H9 (cell line): Measurements from ENCODE around the gene CKLF. TPM values are rescaled to one million over a fixed set of nuclear protein-coding genes. Genes with fewer than 3 reads are reported as not detected.

Experiments
- DNase-seq: peaks from one replicate; pipeline ENCODE4 v3.0.0-alpha.2; 2017
- H2AFZ ChIP-seq: one replicate; pipeline ENCODE4 v1.6.1; 2013; ENCODE audit warnings: mild to moderate bottlenecking, low read length, control low read depth, moderate library complexity
- H2AK5ac ChIP-seq: 2 replicates; pipeline ENCODE4 v1.6.1; 2013; ENCODE audit warnings: low read length, control low read depth, mixed read lengths; ENCODE audit not compliant: insufficient read length
- H2BK120ac ChIP-seq: one replicate; pipeline ENCODE4 v1.6.1; 2013; ENCODE audit warnings: low read depth, mild to moderate bottlenecking, low read length, control low read depth, inconsistent platforms; ENCODE audit not compliant: poor library complexity, severe bottlenecking
- H2BK12ac ChIP-seq: 2 replicates; pipeline ENCODE4 v1.6.1; 2013; ENCODE audit warnings: low read length, control low read depth, mixed read lengths, low read depth; ENCODE audit not compliant: insufficient read length
- H2BK15ac ChIP-seq: 2 replicates; pipeline ENCODE4 v1.6.1; 2013; ENCODE audit warnings: low read depth, low read length, control low read depth
- H2BK20ac ChIP-seq: one replicate; pipeline ENCODE4 v1.6.1; 2013; ENCODE audit warnings: low read depth, mild to moderate bottlenecking, low read length, control low read depth, inconsistent platforms; ENCODE audit not compliant: poor library complexity, severe bottlenecking
- H2BK5ac ChIP-seq: 2 replicates; pipeline ENCODE4 v1.6.1; 2013; ENCODE audit warnings: low read length, control low read depth, mixed read lengths; ENCODE audit not compliant: insufficient read length
- H3K14ac ChIP-seq: 2 replicates; pipeline ENCODE4 v1.6.1; 2013; ENCODE audit warnings: low read length, control low read depth; ENCODE audit not compliant: insufficient read depth
- H3K18ac ChIP-seq: 2 replicates; pipeline ENCODE4 v1.6.1; 2013; ENCODE audit warnings: low read depth, mild to moderate bottlenecking, mixed read lengths, low read length, control low read depth; ENCODE audit not compliant: insufficient read length
- H3K23ac ChIP-seq: 2 replicates; pipeline ENCODE4 v1.6.1; 2013; ENCODE audit warnings: low read length, control low read depth, mixed read lengths, low read depth; ENCODE audit not compliant: insufficient read length
- H3K23me2 ChIP-seq: 2 replicates; pipeline ENCODE4 v1.6.1; 2013; ENCODE audit warnings: low read depth, mild to moderate bottlenecking, mixed read lengths, low read length, control low read depth; ENCODE audit not compliant: insufficient read length, poor library complexity, severe bottlenecking
- H3K27ac ChIP-seq: 2 replicates; pipeline ENCODE4 v1.5.1; 2013; ENCODE audit warnings: low read length, control low read depth, mixed read lengths, low read depth; ENCODE audit not compliant: insufficient read length
- H3K27me3 ChIP-seq: 2 replicates; pipeline ENCODE4 v1.6.1; 2013; ENCODE audit warnings: low read length, control low read depth, inconsistent platforms; ENCODE audit not compliant: insufficient read depth
- H3K4ac ChIP-seq: 2 replicates; pipeline ENCODE4 v1.6.1; 2013; ENCODE audit warnings: low read depth, mild to moderate bottlenecking, control low read depth, inconsistent platforms, low read length, moderate library complexity
- H3K4me1 ChIP-seq: 2 replicates; pipeline ENCODE4 v1.6.1; 2013; ENCODE audit warnings: low read length, control low read depth, inconsistent platforms; ENCODE audit not compliant: insufficient read depth
- H3K4me2 ChIP-seq: 2 replicates; pipeline ENCODE4 v1.6.1; 2013; ENCODE audit warnings: low read length, control low read depth, mixed read lengths; ENCODE audit not compliant: insufficient read length, insufficient read depth
- H3K56ac ChIP-seq: 2 replicates; pipeline ENCODE4 v1.6.1; 2013; ENCODE audit warnings: low read depth, mild to moderate bottlenecking, mixed read lengths, low read length, control low read depth; ENCODE audit not compliant: insufficient read length
- H3K79me1 ChIP-seq: 2 replicates; pipeline ENCODE4 v1.6.1; 2013; ENCODE audit warnings: low read depth, mild to moderate bottlenecking, moderate library complexity, low read length, control low read depth, inconsistent platforms; ENCODE audit not compliant: insufficient read depth, poor library complexity, severe bottlenecking
- H3K79me2 ChIP-seq: 2 replicates; pipeline ENCODE4 v1.6.1; 2013; ENCODE audit warnings: low read length, control low read depth, inconsistent platforms; ENCODE audit not compliant: insufficient read depth
- H3K9ac ChIP-seq: 2 replicates; pipeline ENCODE4 v1.6.1; 2013; ENCODE audit warnings: low read length, control low read depth, mixed read lengths; ENCODE audit not compliant: insufficient read length; ENCODE audit errors: extremely low read depth
- H3K9me3 ChIP-seq: one replicate; pipeline ENCODE4 v1.6.1; 2013; ENCODE audit warnings: low read depth, low read length, inconsistent platforms; ENCODE audit not compliant: control insufficient read depth
- H3T11ph ChIP-seq: one replicate; pipeline ENCODE4 v1.6.1; 2013; ENCODE audit warnings: mild to moderate bottlenecking, low read length, control low read depth, inconsistent platforms
- H4K20me1 ChIP-seq: one replicate; pipeline ENCODE4 v1.6.1; 2013; ENCODE audit not compliant: control insufficient read depth, insufficient read length, insufficient read depth
- H4K5ac ChIP-seq: 2 replicates; pipeline ENCODE4 v1.6.1; 2013; ENCODE audit warnings: low read depth, mild to moderate bottlenecking, mixed read lengths, low read length, control low read depth; ENCODE audit not compliant: insufficient read length
- H4K8ac ChIP-seq: replicated peaks from 2 replicates; pipeline ENCODE4 v1.6.1; 2013; ENCODE audit warnings: low read length, control low read depth, mixed read lengths, low read depth; ENCODE audit not compliant: insufficient read length
- H4K91ac ChIP-seq: 2 replicates; pipeline ENCODE4 v1.6.1; 2013; ENCODE audit warnings: low read depth, mild to moderate bottlenecking, moderate library complexity, mixed read lengths, low read length, control low read depth; ENCODE audit not compliant: insufficient read length
- H3K27ac Mint-ChIP-seq, 3 experiments: 2 replicates in 2 of 3; 3 replicates in 1 of 3; pipeline ENCODE4 v1.8.0; 2020 to 2021; ENCODE audit warnings: mixed read lengths in 3 of 3, mild to moderate bottlenecking in 1 of 3, moderate library complexity in 1 of 3
- H3K27me3 Mint-ChIP-seq: 2 replicates; pipeline ENCODE4 v1.8.0; 2021; ENCODE audit warnings: low read depth, mild to moderate bottlenecking, moderate library complexity, mixed read lengths
- H3K36me3 Mint-ChIP-seq, 3 experiments: 2 replicates in 2 of 3; 3 replicates in 1 of 3; pipeline ENCODE4 v1.8.0; 2020 to 2021; ENCODE audit warnings: low read depth in 3 of 3, mixed read lengths in 3 of 3; ENCODE audit not compliant: insufficient read depth in 1 of 3
- H3K4me1 Mint-ChIP-seq, 2 experiments: 2 replicates each; pipeline ENCODE4 v1.8.0; 2020; ENCODE audit warnings: mixed read lengths in 2 of 2
- H3K4me3 Mint-ChIP-seq, 2 experiments: 2 replicates in 1 of 2; 3 replicates in 1 of 2; pipeline ENCODE4 v1.8.0; 2020 to 2021; ENCODE audit warnings: mild to moderate bottlenecking in 2 of 2, mixed read lengths in 2 of 2, moderate library complexity in 1 of 2
- H3K9me3 Mint-ChIP-seq, 2 experiments: 2 replicates in 1 of 2; 3 replicates in 1 of 2; pipeline ENCODE4 v1.8.0; 2020; ENCODE audit warnings: mild to moderate bottlenecking in 2 of 2, mixed read lengths in 2 of 2, moderate library complexity in 1 of 2
- CTCF ChIP-seq: fragments of 200-600 bp; sonication (generic); conservative IDR thresholded peaks from 3 replicates; pipeline ENCODE4 v1.8.0; 2021; ENCODE audit warnings: antibody characterized with exemption, mild to moderate bottlenecking
- WGBS: extraction: QIAGEN DNeasy Blood & Tissue Kit; methylation state at CpG from one replicate; pipeline ENCODE4 v1.1.7; 2013; ENCODE audit warnings: missing lambda C conversion rate, low lambda C conversion rate, mixed read lengths; ENCODE audit not compliant: insufficient read length; ENCODE audit errors: extremely low coverage; 5-methylcytosine and 5-hydroxymethylcytosine counted together
- total RNA-seq: library from RNA; stranded (reverse); gene quantifications from 2 replicates; pipeline ENCODE4 v1.2.1, GENCODE V29; 2021

The CKLF gene
- total RNA-seq, 1 experiment from 2014 or later: 23.1 TPM

GRCh38 chr16:66601471-66601870 is 49.1 kb downstream of the CKLF start:
- Histone ChIP-seq H3K9me3 (no peaks in the 10 kb centered on the region), H2AK5ac (no peak overlapping the region), H3K14ac (no peak overlapping the region), H2BK120ac (no peak overlapping the region), H3K4me1 (no peaks in the 10 kb centered on the region), H3K27ac (no peak overlapping the region), H2BK12ac (no peak overlapping the region), H3K79me2 (no peaks in the 10 kb centered on the region), H3K4me2 (no peak overlapping the region), H4K20me1 (no peaks in the 10 kb centered on the region), H2BK20ac (no peak overlapping the region), H3K9ac (no peak overlapping the region), H4K8ac (no peak overlapping the region), H2BK15ac (no peak overlapping the region), H4K91ac (no peak overlapping the region), H3K4ac (no peak overlapping the region), H3K23ac (no peak overlapping the region), H2AFZ (no peak overlapping the region), H2BK5ac (no peak overlapping the region), H3K18ac (no peak overlapping the region), H3K27me3 (no peaks in the 10 kb centered on the region), H3K23me2 (peaks cover 11% of the 10 kb centered on the region), H3T11ph (no peak overlapping the region), H3K79me1 (no peaks in the 10 kb centered on the region), H3K56ac (no peak overlapping the region), H4K5ac (no peak overlapping the region)
- H3K4me3 Mint-ChIP-seq: no peak overlapping the region
- WGBS: no CpG with 5 or more reads among the region's 5 CpGs
- H3K36me3 Mint-ChIP-seq: no peaks in the 10 kb centered on the region; a peak in 1 of 7 replicates
- peaks cover 11 to 16% of the 10 kb centered on the region in 2 experiments for H3K4me1 Mint-ChIP-seq
- no peak for TF ChIP-seq CTCF
- no peak overlapping the region for H3K27ac Mint-ChIP-seq
- no peaks in the 10 kb centered on the region for H3K9me3 Mint-ChIP-seq
- DNase-seq: no peak
- peaks cover 9% of the 10 kb centered on the region for H3K27me3 Mint-ChIP-seq
